Central memory CD8-positive, alpha-beta T cell (primary cell): ENCODE results near the gene TMEM182.

Source experiments
- ATAC-seq: fragments of 150-1000 bp; cut with Tn5 transposase; replicated peaks from 2 replicates; pipeline ENCODE4 v1.10.0; 2022; ENCODE audit warnings: mild to moderate bottlenecking, moderate FRiP score, moderate number of reproducible peaks; ENCODE audit not compliant: poor library complexity, severe bottlenecking; ENCODE audit errors: extremely low read depth
- DNase-seq, 2 donors: peaks; one replicate each; pipeline ENCODE4 v3.0.0; 2021; ENCODE audit warnings: low spot score in 2 of 2
- H3K27ac Mint-ChIP-seq: one replicate; pipeline ENCODE4 v1.8.0; 2022; ENCODE audit warnings: low read depth, mild to moderate bottlenecking, moderate library complexity, mixed read lengths
- H3K27me3 Mint-ChIP-seq: one replicate; pipeline ENCODE4 v1.8.0; 2022; ENCODE audit warnings: mixed read lengths
- H3K36me3 Mint-ChIP-seq: one replicate; pipeline ENCODE4 v1.8.0; 2022; ENCODE audit warnings: mild to moderate bottlenecking, moderate library complexity, mixed read lengths; ENCODE audit not compliant: insufficient read depth
- H3K4me1 Mint-ChIP-seq: one replicate; pipeline ENCODE4 v1.8.0; 2022; ENCODE audit warnings: mixed read lengths
- H3K4me3 Mint-ChIP-seq: one replicate; pipeline ENCODE4 v1.8.0; 2022; ENCODE audit warnings: mild to moderate bottlenecking, moderate library complexity, mixed read lengths
- H3K9me3 Mint-ChIP-seq: one replicate; pipeline ENCODE4 v1.8.0; 2022; ENCODE audit warnings: mixed read lengths

Gene TMEM182

DNA sequence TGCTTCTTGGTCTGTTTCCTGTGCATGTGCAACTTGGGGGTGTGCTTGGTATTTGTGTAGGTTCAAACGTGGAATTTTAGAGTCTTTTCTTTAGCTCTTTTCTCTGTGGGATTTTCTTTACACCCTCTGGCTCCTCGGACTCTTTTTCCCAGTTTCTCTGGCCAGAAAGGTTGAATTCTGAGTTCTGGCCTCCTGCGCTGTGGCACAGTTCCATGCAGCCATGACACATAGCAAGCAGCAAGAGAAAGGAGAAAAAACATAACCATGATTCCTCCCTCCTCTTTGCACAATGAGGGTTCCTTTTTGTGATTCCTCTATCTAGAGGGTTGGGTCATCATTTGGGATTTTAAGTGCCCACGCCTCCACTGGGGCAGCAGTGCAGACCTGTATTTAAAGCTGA is 33.8 kb downstream of the TMEM182 start:
- Mint-ChIP-seq H3K4me1 (no peaks in the 10 kb centered on the region), H3K9me3 (peaks cover 17% of the 10 kb centered on the region), H3K36me3 (peaks cover 2% of the 10 kb centered on the region), H3K27me3 (no peaks in the 10 kb centered on the region), H3K27ac (no peak overlapping the region), H3K4me3 (no peak overlapping the region)
- ATAC-seq (no peak), DNase-seq (no peak)

- no peak overlapping the region for H3K27ac Mint-ChIP-seq
- ATAC-seq (no peak), DNase-seq (no peak)
- H3K9me3 Mint-ChIP-seq: peaks cover 19% of the 10 kb centered on the region
- H3K36me3 Mint-ChIP-seq: peaks cover 2% of the 10 kb centered on the region
- H3K4me1 Mint-ChIP-seq: no peaks in the 10 kb centered on the region
- no peak overlapping the region for H3K4me3 Mint-ChIP-seq
- no peaks in the 10 kb centered on the region for H3K27me3 Mint-ChIP-seq
These were observed 34.5 kb downstream of the TMEM182 start for GRCh38 chr2:102796337-102796736.

GRCh38 chr2:102797486-102797885 is 35.7 kb downstream of the TMEM182 start:
- H3K27me3 Mint-ChIP-seq: no peaks in the 10 kb centered on the region
- ATAC-seq (no peak), DNase-seq (no peak)
- no peaks in the 10 kb centered on the region for H3K4me1 Mint-ChIP-seq
- peaks cover 2% of the 10 kb centered on the region for H3K36me3 Mint-ChIP-seq
- no peak overlapping the region for H3K4me3 Mint-ChIP-seq
- H3K27ac Mint-ChIP-seq: no peak overlapping the region
- H3K9me3 Mint-ChIP-seq: peaks cover 27% of the 10 kb centered on the region

DNA sequence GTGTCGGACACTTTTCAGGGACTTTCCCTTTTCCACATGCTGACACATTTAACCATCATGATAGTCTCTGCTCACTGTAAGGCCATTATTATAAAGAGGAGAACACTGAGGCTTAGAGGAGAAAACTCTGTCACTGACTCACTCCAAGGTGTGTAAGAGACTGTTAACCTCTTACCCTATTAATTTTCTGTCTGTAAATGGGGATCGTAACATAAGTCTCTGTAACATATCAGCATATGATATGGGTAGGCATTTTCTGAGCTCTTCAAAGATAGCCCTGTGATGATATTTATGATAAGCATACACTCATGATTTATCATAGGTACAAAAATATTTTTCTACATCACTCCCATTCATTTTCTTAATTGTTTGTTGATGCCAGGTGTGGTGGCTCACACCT is 36.4 kb downstream of the TMEM182 start:
- no peak for DNase-seq
- Mint-ChIP-seq H3K9me3 (peaks cover 29% of the 10 kb centered on the region), H3K4me1 (peaks cover 3% of the 10 kb centered on the region), H3K4me3 (no peak overlapping the region), H3K27ac (no peak overlapping the region), H3K36me3 (peaks cover 2% of the 10 kb centered on the region), H3K27me3 (no peaks in the 10 kb centered on the region)
- no peak for ATAC-seq

- ATAC-seq: no peak
- Mint-ChIP-seq H3K27me3 (no peaks in the 10 kb centered on the region), H3K4me1 (peaks cover 9% of the 10 kb centered on the region), H3K9me3 (peaks cover 29% of the 10 kb centered on the region), H3K27ac (no peak overlapping the region), H3K36me3 (peaks cover 2% of the 10 kb centered on the region), H3K4me3 (no peak overlapping the region)
- DNase-seq: no peak
These were observed 39.4 kb downstream of the TMEM182 start for GRCh38 chr2:102801098-102801718.

GRCh38 chr2:102801858-102802699 is 40.2 kb downstream of the TMEM182 start:
- ATAC-seq: no peak
- DNase-seq: no peak
- H3K4me1 Mint-ChIP-seq: peaks cover 9% of the 10 kb centered on the region
- H3K4me3 Mint-ChIP-seq: no peak overlapping the region
- no peaks in the 10 kb centered on the region for H3K27me3 Mint-ChIP-seq
- H3K36me3 Mint-ChIP-seq: peaks cover 2% of the 10 kb centered on the region
- H3K27ac Mint-ChIP-seq: no peak overlapping the region
- peaks cover 29% of the 10 kb centered on the region for H3K9me3 Mint-ChIP-seq

GRCh38 chr2:102803041-102803896 is 41.4 kb downstream of the TMEM182 start:
- Mint-ChIP-seq H3K27me3 (no peaks in the 10 kb centered on the region), H3K27ac (no peak overlapping the region), H3K9me3 (peaks cover 29% of the 10 kb centered on the region), H3K4me1 (peaks cover 9% of the 10 kb centered on the region), H3K36me3 (peaks cover 2% of the 10 kb centered on the region), H3K4me3 (no peak overlapping the region)
- ATAC-seq (no peak), DNase-seq (no peak)

DNA sequence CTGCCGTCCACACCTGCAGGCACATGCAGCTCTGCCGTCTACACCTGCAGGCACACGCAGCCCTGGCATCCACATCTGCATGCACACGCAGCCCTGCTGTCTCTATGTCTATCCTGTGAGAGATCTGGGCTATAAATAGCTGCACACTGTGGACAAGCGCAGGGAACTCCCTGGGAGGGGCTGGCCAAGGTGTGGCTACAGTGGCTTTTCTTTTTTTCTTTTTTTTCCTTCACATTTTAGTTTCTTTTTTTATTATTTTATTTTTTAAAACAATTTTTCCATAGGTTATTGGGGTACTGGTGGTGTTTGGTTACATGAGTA is 42.0 kb downstream of the TMEM182 start:
- H3K36me3 Mint-ChIP-seq: no peaks in the 10 kb centered on the region
- no peak overlapping the region for H3K27ac Mint-ChIP-seq
- H3K4me3 Mint-ChIP-seq: no peak overlapping the region
- DNase-seq (no peak), ATAC-seq (no peak)
- H3K4me1 Mint-ChIP-seq: peaks cover 9% of the 10 kb centered on the region
- peaks cover 29% of the 10 kb centered on the region for H3K9me3 Mint-ChIP-seq
- no peaks in the 10 kb centered on the region for H3K27me3 Mint-ChIP-seq

- Mint-ChIP-seq H3K4me3 (no peak overlapping the region), H3K27me3 (no peaks in the 10 kb centered on the region), H3K27ac (no peak overlapping the region), H3K36me3 (no peaks in the 10 kb centered on the region), H3K9me3 (peaks cover 10% of the 10 kb centered on the region), H3K4me1 (peaks cover 9% of the 10 kb centered on the region)
- ATAC-seq: no peak
- no peak for DNase-seq
These were observed 44.5 kb downstream of the TMEM182 start for GRCh38 chr2:102806250-102806837.

GRCh38 chr2:102809291-102810189 is 47.7 kb downstream of the TMEM182 start:
- DNase-seq (no peak), ATAC-seq (no peak)
- Mint-ChIP-seq H3K4me1 (no peaks in the 10 kb centered on the region), H3K4me3 (no peak overlapping the region), H3K27ac (no peak overlapping the region), H3K9me3 (no peaks in the 10 kb centered on the region), H3K27me3 (no peaks in the 10 kb centered on the region), H3K36me3 (no peaks in the 10 kb centered on the region)

DNA sequence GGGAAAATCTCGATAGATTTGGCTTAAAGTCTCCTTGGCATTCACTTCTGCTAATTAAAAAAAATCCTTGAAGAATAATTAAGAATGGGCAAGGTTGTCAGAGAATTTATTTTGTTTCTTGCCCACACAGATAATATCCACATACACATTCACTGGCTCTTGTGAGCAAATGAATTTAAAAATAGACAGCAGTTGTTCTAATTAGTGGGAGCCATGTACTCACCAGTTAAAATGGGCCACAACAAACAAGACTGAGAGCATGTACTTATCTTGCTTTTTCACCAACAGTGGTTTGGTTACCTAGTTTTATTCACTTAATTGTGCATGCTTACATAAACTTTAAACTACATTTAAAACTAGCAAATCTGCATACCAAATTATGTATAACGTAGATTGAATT is 53.5 kb downstream of the TMEM182 start:
- DNase-seq (no peak), ATAC-seq (no peak)
- H3K27me3 Mint-ChIP-seq: no peaks in the 10 kb centered on the region
- H3K4me3 Mint-ChIP-seq: no peak overlapping the region
- no peaks in the 10 kb centered on the region for H3K4me1 Mint-ChIP-seq
- no peaks in the 10 kb centered on the region for H3K9me3 Mint-ChIP-seq
- H3K36me3 Mint-ChIP-seq: no peaks in the 10 kb centered on the region
- no peak overlapping the region for H3K27ac Mint-ChIP-seq

DNA sequence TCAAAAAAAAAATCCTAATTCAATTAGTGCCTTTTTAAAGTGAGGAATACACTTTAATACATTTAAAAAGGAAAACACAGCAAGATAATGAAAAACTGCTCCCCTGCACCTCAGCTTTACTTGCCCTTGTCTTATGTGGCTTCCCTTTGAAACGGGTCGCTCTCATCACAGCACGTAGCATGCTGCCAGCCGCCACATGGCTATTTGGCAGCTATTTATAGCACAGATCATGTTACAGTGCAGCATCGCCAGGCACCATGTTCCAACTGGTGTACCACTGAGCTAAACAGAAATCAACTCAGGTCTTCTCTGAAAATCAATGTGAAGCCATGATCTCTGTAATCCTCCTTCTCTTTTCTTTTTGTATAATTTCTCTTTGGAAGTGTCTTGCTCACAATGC is 65.1 kb downstream of the TMEM182 start:
- H3K4me1 Mint-ChIP-seq: no peaks in the 10 kb centered on the region
- no peak for ATAC-seq
- H3K4me3 Mint-ChIP-seq: no peak overlapping the region
- no peaks in the 10 kb centered on the region for H3K9me3 Mint-ChIP-seq
- DNase-seq: no peak
- no peak overlapping the region for H3K27ac Mint-ChIP-seq
- H3K27me3 Mint-ChIP-seq: no peaks in the 10 kb centered on the region
- H3K36me3 Mint-ChIP-seq: no peaks in the 10 kb centered on the region
